Psoas muscle (tissue), 8 donors: ENCODE results near the gene SSH3. TPM values are rescaled to one million over a fixed set of nuclear protein-coding genes. Genes with fewer than 3 reads are reported as not detected.

Experiments used
- ATAC-seq, 4 donors: fragments of 200-7000 bp; cut with Tn5 transposase; one replicate each; pipeline ENCODE4 v1.9.1; 2020; ENCODE audit warnings: moderate library complexity in 3 of 4, mild to moderate bottlenecking in 2 of 4
- DNase-seq, 2 donors: peaks; one replicate each; pipeline ENCODE4 v3.0.0-alpha.2; 2020
- H3K27ac ChIP-seq: fragments of 200-600 bp; one replicate; pipeline ENCODE4 v1.8.0; 2022
- H3K27me3 ChIP-seq, 3 donors: fragments of 200-600 bp in 1 of 3; one replicate each; pipeline versions ENCODE4 v1.6.1 to v1.8.0; 2013 to 2022; ENCODE audit warnings: low read length in 2 of 3, mild to moderate bottlenecking in 2 of 3, moderate library complexity in 1 of 3; ENCODE audit not compliant: insufficient read depth in 3 of 3
- H3K36me3 ChIP-seq, 2 donors: fragments of 200-600 bp in 1 of 2; one replicate each; pipeline versions ENCODE4 v1.6.1 to v1.8.0; 2013 to 2022; ENCODE audit warnings: low read depth in 1 of 2, mild to moderate bottlenecking in 1 of 2, moderate library complexity in 1 of 2; ENCODE audit not compliant: insufficient read depth in 1 of 2
- H3K4me1 ChIP-seq: fragments of 200-600 bp; one replicate; pipeline ENCODE4 v1.8.0; 2022
- H3K4me3 ChIP-seq: fragments of 200-600 bp; one replicate; pipeline ENCODE4 v1.8.0; 2022; ENCODE audit warnings: mild to moderate bottlenecking
- H3K9me3 ChIP-seq: fragments of 200-600 bp; one replicate; pipeline ENCODE4 v1.8.0; 2022
- CTCF ChIP-seq: fragments of 200-600 bp; IDR thresholded peaks from one replicate; pipeline ENCODE4 v1.8.0; 2022; ENCODE audit warnings: antibody characterized with exemption
- WGBS, 3 donors: extraction: QIAGEN DNeasy Blood & Tissue Kit; methylation state at CpG; one replicate each; pipeline versions ENCODE4 v1.1.6 to v1.1.7; 2013; 5-methylcytosine and 5-hydroxymethylcytosine counted together
- intact Hi-C, 2 donors: fragments of 100-400 bp; cut with DNase I; formaldehyde crosslinking; loops; one replicate each; pipeline versions ENCODE4 v1.11.0 to v1.14.2; 2022
- polyA plus RNA-seq, 3 donors: library from polyadenylated mRNA; stranded (reverse); fragments of 200-250 nt; gene quantifications; one replicate each; pipeline ENCODE4 v1.2.3, GENCODE V29; 2013
- total RNA-seq, 4 donors: library from RNA; stranded (reverse); fragmentation: NEBNext Ultra II Directional in 2 of 4; extraction: Animal tissue kit (Norgen Biotek cat#: 25700) in 2 of 4; gene quantifications; one replicate each; pipeline versions ENCODE4 v1.2.1 to v1.2.4, GENCODE V29; 2021 to 2023
- donor health status: healthy with polysubstance abuse.
- donor health status: DM: no; HTN: no; CAD: no; lungs with moderate emphysema.
- donor health status: Bipolar disorder and iron deficiency.
- donor health status: healthy.
- donor health status: DM: yes; HTN: yes; CAD: no.
- donor health status: DM: no; HTN: no; CAD: no.
- donor health status: DM: no; HTN: no; CAD: no.
- donor health status: DM: yes; HTN: yes; CAD: no.

Gene SSH3
- total and polyA plus RNA-seq, 7 donors: 3.0 to 10.1 (median 5.0) TPM

DNA sequence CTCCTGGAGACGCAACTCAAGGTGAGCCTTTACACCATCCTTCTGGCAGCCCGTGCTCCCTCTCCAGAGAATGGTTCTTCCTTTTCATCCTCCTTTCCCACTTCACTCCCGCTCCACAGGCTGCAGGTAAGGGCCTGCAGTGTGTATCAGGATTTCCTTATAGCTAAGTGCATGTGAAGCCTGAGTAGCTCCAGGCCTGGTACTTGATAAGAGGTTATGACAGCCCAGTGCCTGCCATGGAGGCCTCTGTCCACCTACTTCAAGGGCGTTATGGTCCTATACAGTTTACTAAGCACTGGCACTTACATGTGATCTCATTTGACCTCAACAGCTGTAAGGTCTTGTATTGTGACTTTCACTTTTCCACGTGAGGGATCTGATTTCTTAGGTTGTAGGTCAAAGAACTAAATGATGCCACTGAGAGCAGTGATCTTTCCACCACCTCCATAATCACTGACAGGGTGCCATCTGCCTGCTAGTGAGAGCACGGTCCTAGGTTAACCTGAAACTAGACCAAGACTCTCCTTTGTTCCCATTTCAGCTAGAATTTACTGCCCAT is 18.1 kb downstream of the SSH3 start:
- Histone ChIP-seq H3K9me3 (no peaks in the 10 kb centered on the region), H3K4me1 (peaks cover 16% of the 10 kb centered on the region), H3K27me3 (no peaks in the 10 kb centered on the region), H3K36me3 (peaks cover 0 to 24% of the 10 kb centered on the region in 2 donors), H3K4me3 (no peak overlapping the region), H3K27ac (no peak overlapping the region)
- DNase-seq (no peak), ATAC-seq (no peak)
- intact Hi-C loops: no loop called here
- no peak for TF ChIP-seq CTCF
- WGBS, 3 donors: 70 to 77% (median 76%) methylated on average over 6 of the region's 6 CpGs

DNA sequence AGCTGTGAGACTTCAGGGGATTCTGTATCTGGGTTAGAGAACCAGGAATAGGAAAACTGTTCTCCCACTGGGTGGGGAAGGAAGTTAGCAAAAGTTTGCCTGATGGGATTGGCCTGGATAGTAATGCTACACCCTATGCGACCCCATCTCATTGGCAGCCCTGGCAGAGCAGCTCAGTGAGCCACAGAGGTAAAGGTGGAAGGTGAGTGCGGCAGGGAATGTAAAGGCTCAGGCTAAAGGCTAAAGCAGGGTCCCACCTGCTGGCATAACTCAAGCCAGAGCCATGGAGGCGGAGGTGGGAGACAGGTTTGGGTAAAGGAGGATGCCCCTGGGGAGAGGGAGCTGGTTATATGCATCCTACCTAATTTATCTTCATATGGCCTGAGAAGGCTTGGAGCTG is 18.7 kb downstream of the SSH3 start:
- Histone ChIP-seq H3K9me3 (no peaks in the 10 kb centered on the region), H3K27ac (no peak overlapping the region), H3K27me3 (no peaks in the 10 kb centered on the region), H3K4me3 (no peak overlapping the region), H3K36me3 (peaks cover 0 to 24% of the 10 kb centered on the region in 2 donors), H3K4me1 (peaks cover 16% of the 10 kb centered on the region)
- 93 to 94% (median 93%) methylated on average over 3 of the region's 3 CpGs for WGBS, 3 donors
- TF ChIP-seq CTCF: no peak
- DNase-seq (no peak), ATAC-seq (no peak)
- intact Hi-C loops: no loop called here

- Histone ChIP-seq H3K27me3 (no peaks in the 10 kb centered on the region), H3K4me3 (no peak overlapping the region), H3K27ac (no peak overlapping the region), H3K4me1 (peaks cover 13% of the 10 kb centered on the region), H3K9me3 (no peaks in the 10 kb centered on the region), H3K36me3 (peaks cover 0 to 24% of the 10 kb centered on the region in 2 donors)
- no peak for DNase-seq
- intact Hi-C loops: no loop called here
- TF ChIP-seq CTCF: no peak
- WGBS, 3 donors: 89 to 90% (median 89%) methylated on average over 7 of the region's 7 CpGs
- ATAC-seq: no peak
These were observed 20.2 kb downstream of the SSH3 start for GRCh38 chr11:67323526-67323925.

GRCh38 chr11:67332081-67332691 is 28.9 kb downstream of the SSH3 start:
- no peaks in the 10 kb centered on the region for H3K4me1 ChIP-seq
- H3K27me3 ChIP-seq: no peaks in the 10 kb centered on the region
- H3K4me3 ChIP-seq: no peak overlapping the region
- H3K36me3 ChIP-seq: peaks cover 0 to 4% of the 10 kb centered on the region in 2 donors
- WGBS, 3 donors: 87 to 88% (median 87%) methylated on average over 6 of the region's 6 CpGs
- TF ChIP-seq CTCF: no peak
- no peak overlapping the region for H3K27ac ChIP-seq
- DNase-seq (no peak), ATAC-seq (no peak)
- H3K9me3 ChIP-seq: no peaks in the 10 kb centered on the region
- intact Hi-C loops: no loop called here

DNA sequence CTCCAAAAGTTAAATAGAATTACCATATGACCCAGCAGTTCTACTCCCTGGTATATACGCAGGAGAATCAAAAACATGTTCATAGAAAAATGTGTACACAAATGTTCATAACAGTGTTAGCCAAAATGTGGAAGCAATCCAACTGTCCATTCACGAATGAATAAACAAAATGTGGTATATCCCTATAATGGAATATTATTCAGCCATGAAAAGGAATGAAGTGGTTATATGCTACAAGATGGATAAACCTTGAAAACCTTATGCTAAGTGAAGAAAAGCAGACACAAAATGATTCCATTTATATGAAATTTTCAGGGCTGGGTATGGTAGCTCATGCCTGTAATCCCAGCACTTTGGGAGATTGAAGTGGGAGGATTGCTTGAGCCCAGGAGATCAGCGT is 33.9 kb downstream of the SSH3 start:
- TF ChIP-seq CTCF: no peak
- no peak overlapping the region for H3K27ac ChIP-seq
- no peak overlapping the region for H3K4me3 ChIP-seq
- DNase-seq (no peak), ATAC-seq (no peak)
- peaks cover 0 to 4% of the 10 kb centered on the region in 2 donors for H3K36me3 ChIP-seq
- H3K4me1 ChIP-seq: no peaks in the 10 kb centered on the region
- WGBS, 3 donors: 92 to 97% (median 95%) methylated on average over 3 of the region's 3 CpGs
- H3K9me3 ChIP-seq: no peaks in the 10 kb centered on the region
- H3K27me3 ChIP-seq: no peaks in the 10 kb centered on the region
- intact Hi-C loops: no loop called here
